CD4-positive, CD25-positive, alpha-beta regulatory T cell (primary cell): ENCODE data around the gene GPN1. TPM values are rescaled to one million over a fixed set of nuclear protein-coding genes. Genes with fewer than 3 reads are reported as not detected.
"Not testable (repeated sequence)": the region's sequence is repeated elsewhere in the genome, so short reads cannot be mapped to it uniquely, and the experiment has no call there.

Source experiments
- ATAC-seq, 2 donors: fragments of 150-1000 bp; cut with Tn5 transposase; one replicate each; pipeline ENCODE4 v1.10.0; 2021; ENCODE audit warnings: low read depth in 2 of 2, moderate number of reproducible peaks in 2 of 2, moderate library complexity in 1 of 2
- DNase-seq, 3 donors: peaks; one replicate each; pipeline versions ENCODE4 v3.0.0 to v3.0.0-alpha.2; 2012 to 2022; ENCODE audit warnings: mixed read lengths in 1 of 3
- H3K27ac ChIP-seq: one replicate; pipeline ENCODE4 v1.7.0; 2013; ENCODE audit warnings: mild to moderate bottlenecking, low read length; ENCODE audit not compliant: insufficient read depth, poor library complexity, severe bottlenecking
- H3K27me3 ChIP-seq: one replicate; pipeline ENCODE4 v1.7.0; 2013; ENCODE audit warnings: low read length; ENCODE audit not compliant: control insufficient read depth, insufficient read depth
- H3K36me3 ChIP-seq: one replicate; pipeline ENCODE4 v1.7.0; 2013; ENCODE audit warnings: mild to moderate bottlenecking, low read length, moderate library complexity; ENCODE audit not compliant: control insufficient read depth, insufficient read depth
- H3K4me1 ChIP-seq: 2 replicates; pipeline ENCODE4 v1.7.0; 2013; ENCODE audit warnings: mild to moderate bottlenecking, low read length; ENCODE audit not compliant: insufficient read depth, control insufficient read depth, poor library complexity, severe bottlenecking
- H3K4me3 ChIP-seq: one replicate; pipeline ENCODE4 v1.7.0; 2013; ENCODE audit warnings: low read depth, mild to moderate bottlenecking, low read length, moderate library complexity
- H3K9me3 ChIP-seq, 2 experiments: 1 replicate in 1 of 2; 2 replicates in 1 of 2; pipeline ENCODE4 v1.7.0; 2013; ENCODE audit warnings: low read length in 2 of 2, mild to moderate bottlenecking in 1 of 2, moderate library complexity in 1 of 2; ENCODE audit not compliant: control insufficient read depth in 2 of 2
- H3K27ac Mint-ChIP-seq, 3 donors: one replicate each; pipeline ENCODE4 v1.8.0; 2020 to 2022; ENCODE audit warnings: mild to moderate bottlenecking in 3 of 3, mixed read lengths in 3 of 3, moderate library complexity in 2 of 3
- H3K27me3 Mint-ChIP-seq: one replicate; pipeline ENCODE4 v1.8.0; 2022; ENCODE audit warnings: mild to moderate bottlenecking, mixed read lengths
- H3K36me3 Mint-ChIP-seq: one replicate; pipeline ENCODE4 v1.8.0; 2020; ENCODE audit warnings: mixed read lengths
- H3K4me1 Mint-ChIP-seq, 4 donors: one replicate each; pipeline ENCODE4 v1.8.0; 2020 to 2022; ENCODE audit warnings: mixed read lengths in 4 of 4, mild to moderate bottlenecking in 1 of 4
- H3K4me3 Mint-ChIP-seq, 4 donors: one replicate each; pipeline ENCODE4 v1.8.0; 2020 to 2022; ENCODE audit warnings: mild to moderate bottlenecking in 4 of 4, mixed read lengths in 4 of 4, moderate library complexity in 3 of 4
- H3K9me3 Mint-ChIP-seq, 7 donors: one replicate each; pipeline ENCODE4 v1.8.0; 2020 to 2022; ENCODE audit warnings: mixed read lengths in 7 of 7, mild to moderate bottlenecking in 3 of 7, moderate library complexity in 2 of 7
- polyA plus RNA-seq, 4 donors: library from polyadenylated mRNA; unstranded; fragments of 300-500 nt; fragmentation: Illumina TruSeq; gene quantifications; one replicate each; pipeline ENCODE4 v1.2.3, GENCODE V29; 2021
- total RNA-seq: library from RNA; stranded (reverse); gene quantifications from one replicate; pipeline ENCODE4 v1.2.3, GENCODE V29; 2022

Gene GPN1
- total and polyA plus RNA-seq, 5 donors from 2014 or later = 27.8 to 85.0 (median 74.9) TPM

- H3K36me3 Mint-ChIP-seq = peaks cover 36% of the 10 kb centered on the region
- no peak overlapping the region for H3K27ac Mint-ChIP-seq
- Histone ChIP-seq H3K27ac (no peak overlapping the region), H3K36me3 (peaks cover 65% of the 10 kb centered on the region), H3K4me1 (no peaks in the 10 kb centered on the region), H3K4me3 (no peak overlapping the region), H3K27me3 (no peaks in the 10 kb centered on the region), H3K9me3 (no peaks in the 10 kb centered on the region)
- no peaks in the 10 kb centered on the region for H3K27me3 Mint-ChIP-seq
- no peak overlapping the region for H3K4me3 Mint-ChIP-seq
- DNase-seq (no peak), ATAC-seq (no peak)
- H3K4me1 Mint-ChIP-seq = peaks cover 9 to 11% (median 10%) of the 10 kb centered on the region in 4 donors
- no peaks in the 10 kb centered on the region for H3K9me3 Mint-ChIP-seq
Measured at GRCh38 chr2:27680571-27680970, 51.7 kb downstream of the GPN1 start.

- H3K4me1 Mint-ChIP-seq = peaks cover 9 to 14% (median 10%) of the 10 kb centered on the region in 4 donors
- peaks cover 39% of the 10 kb centered on the region for H3K36me3 Mint-ChIP-seq
- H3K27ac Mint-ChIP-seq = peak overlapping the region in 1 of 3 donors; percentile 45
- H3K27ac ChIP-seq = no peak overlapping the region
- no peaks in the 10 kb centered on the region for H3K9me3 Mint-ChIP-seq
- H3K36me3 ChIP-seq = peaks cover 69% of the 10 kb centered on the region
- DNase-seq (no peak), ATAC-seq (no peak)
- H3K27me3 Mint-ChIP-seq = no peaks in the 10 kb centered on the region
- no peaks in the 10 kb centered on the region for H3K9me3 ChIP-seq
- no peak overlapping the region for H3K4me3 ChIP-seq
- H3K4me3 Mint-ChIP-seq = no peak overlapping the region
- no peaks in the 10 kb centered on the region for H3K27me3 ChIP-seq
- H3K4me1 ChIP-seq = no peaks in the 10 kb centered on the region
Measured at GRCh38 chr2:27681841-27682240, 53.0 kb downstream of the GPN1 start.

- not testable (repeated sequence) for H3K4me3 ChIP-seq, H3K27me3 Mint-ChIP-seq, H3K27me3 ChIP-seq, DNase-seq, ATAC-seq, H3K27ac ChIP-seq, H3K4me1 ChIP-seq, H3K9me3 ChIP-seq, H3K9me3 Mint-ChIP-seq, H3K4me3 Mint-ChIP-seq, H3K27ac Mint-ChIP-seq
- peaks cover 9 to 14% (median 10%) of the 10 kb centered on the region in 4 donors for H3K4me1 Mint-ChIP-seq
- H3K36me3 ChIP-seq = peaks cover 67% of the 10 kb centered on the region
- peaks cover 39% of the 10 kb centered on the region for H3K36me3 Mint-ChIP-seq
Measured at GRCh38 chr2:27682334-27682771, 53.5 kb downstream of the GPN1 start.

- Histone ChIP-seq H3K4me1 (no peaks in the 10 kb centered on the region), H3K36me3 (peaks cover 64% of the 10 kb centered on the region), H3K9me3 (no peaks in the 10 kb centered on the region), H3K27ac (peak overlapping the region; percentile 24), H3K4me3 (no peak overlapping the region), H3K27me3 (no peaks in the 10 kb centered on the region)
- no peaks in the 10 kb centered on the region for H3K27me3 Mint-ChIP-seq
- H3K4me1 Mint-ChIP-seq = peaks cover 5 to 14% (median 10%) of the 10 kb centered on the region in 4 donors
- peak overlapping the region; percentile 79 to 91 (median 85) for H3K27ac Mint-ChIP-seq
- ATAC-seq (peak; percentile 90 to 92), DNase-seq (peak; percentile 79 to 96 (median 88))
- H3K36me3 Mint-ChIP-seq = peaks cover 37% of the 10 kb centered on the region
- no peaks in the 10 kb centered on the region for H3K9me3 Mint-ChIP-seq
- no peak overlapping the region for H3K4me3 Mint-ChIP-seq
Measured at GRCh38 chr2:27683390-27684071, 54.7 kb downstream of the GPN1 start.

- H3K4me1 ChIP-seq = not testable (repeated sequence)
Measured at GRCh38 chr2:27685006-27685405, 56.2 kb downstream of the GPN1 start.

GRCh38 chr2:27685577-27685976 lies 56.7 kb downstream of the GPN1 start:
- H3K27ac ChIP-seq = no peak overlapping the region
- ATAC-seq = no peak
- no peak overlapping the region for H3K4me3 ChIP-seq
- peaks cover 29% of the 10 kb centered on the region for H3K36me3 Mint-ChIP-seq
- no peak overlapping the region for H3K27ac Mint-ChIP-seq
- no peaks in the 10 kb centered on the region for H3K27me3 Mint-ChIP-seq
- H3K4me3 Mint-ChIP-seq = no peak overlapping the region
- H3K9me3 ChIP-seq = no peaks in the 10 kb centered on the region
- H3K27me3 ChIP-seq = no peaks in the 10 kb centered on the region
- H3K4me1 ChIP-seq = no peaks in the 10 kb centered on the region
- H3K36me3 ChIP-seq = peaks cover 65% of the 10 kb centered on the region
- no peak for DNase-seq
- peaks cover 5 to 13% (median 10%) of the 10 kb centered on the region in 4 donors for H3K4me1 Mint-ChIP-seq
- H3K9me3 Mint-ChIP-seq = no peaks in the 10 kb centered on the region

More at GRCh38 chr2:27685006-27685405, 56.2 kb downstream of the GPN1 start:
- not testable (repeated sequence) for H3K27me3 ChIP-seq, ATAC-seq, H3K27me3 Mint-ChIP-seq, H3K27ac ChIP-seq, H3K4me3 Mint-ChIP-seq, H3K4me3 ChIP-seq, H3K9me3 Mint-ChIP-seq, H3K9me3 ChIP-seq
- H3K4me1 Mint-ChIP-seq = peaks cover 5 to 14% (median 10%) of the 10 kb centered on the region in 4 donors
- peaks cover 31% of the 10 kb centered on the region for H3K36me3 Mint-ChIP-seq
- peak overlapping the region in 2 of 3 donors; percentile 66 to 95 for H3K27ac Mint-ChIP-seq
- H3K36me3 ChIP-seq = peaks cover 65% of the 10 kb centered on the region
- DNase-seq = peak in 1 of 3 donors; percentile 33

- DNase-seq (no peak), ATAC-seq (no peak)
- peaks cover 34% of the 10 kb centered on the region for H3K36me3 Mint-ChIP-seq
- no peak overlapping the region for H3K27ac Mint-ChIP-seq
- H3K9me3 Mint-ChIP-seq = no peaks in the 10 kb centered on the region
- Histone ChIP-seq H3K27me3 (no peaks in the 10 kb centered on the region), H3K36me3 (peaks cover 57% of the 10 kb centered on the region), H3K4me1 (no peaks in the 10 kb centered on the region), H3K27ac (no peak overlapping the region), H3K9me3 (no peaks in the 10 kb centered on the region), H3K4me3 (no peak overlapping the region)
- H3K4me3 Mint-ChIP-seq = no peak overlapping the region
- H3K27me3 Mint-ChIP-seq = no peaks in the 10 kb centered on the region
- H3K4me1 Mint-ChIP-seq = peaks cover 10 to 16% (median 14%) of the 10 kb centered on the region in 4 donors
Measured at GRCh38 chr2:27687232-27687631, 58.4 kb downstream of the GPN1 start.

GRCh38 chr2:27689424-27689823 lies 60.6 kb downstream of the GPN1 start:
- no peak for ATAC-seq
- Mint-ChIP-seq H3K9me3 (no peaks in the 10 kb centered on the region), H3K4me3 (no peak overlapping the region), H3K27me3 (no peaks in the 10 kb centered on the region), H3K36me3 (peaks cover 36% of the 10 kb centered on the region), H3K4me1 (peaks cover 7 to 9% (median 7%) of the 10 kb centered on the region in 4 donors), H3K27ac (no peak overlapping the region)
- Histone ChIP-seq H3K4me3 (no peak overlapping the region), H3K9me3 (no peaks in the 10 kb centered on the region), H3K4me1 (no peaks in the 10 kb centered on the region), H3K27me3 (no peaks in the 10 kb centered on the region), H3K27ac (no peak overlapping the region), H3K36me3 (peaks cover 52% of the 10 kb centered on the region)
- DNase-seq = no peak
